BLaER1 treated with 17β-estradiol and CSF1 and Interleukin-3, amounts not matched to agents 10 nM and 100 nM (cell line): ENCODE measurements around the gene CUTA.
A peak's percentile ranks its signal among the peaks of the same experiment; 100 is the strongest.

Experiments
- H3K27ac ChIP-seq, 11 experiments: shearing (Covaris generic); formaldehyde crosslinking; 2 replicates each; pipeline ENCODE4 v1.8.1; 2022
- H3K27me3 ChIP-seq, 11 experiments: shearing (Covaris generic); formaldehyde crosslinking; 2 replicates each; pipeline ENCODE4 v1.8.1; 2022
- H3K36me3 ChIP-seq, 11 experiments: shearing (Covaris generic); formaldehyde crosslinking; 2 replicates each; pipeline ENCODE4 v1.8.1; 2022
- H3K4me1 ChIP-seq, 10 experiments: shearing (Covaris generic); formaldehyde crosslinking; 2 replicates each; pipeline ENCODE4 v1.8.1; 2022
- H3K4me2 ChIP-seq, 11 experiments: shearing (Covaris generic); formaldehyde crosslinking; 2 replicates each; pipeline ENCODE4 v1.8.1; 2022
- H3K4me3 ChIP-seq, 10 experiments: shearing (Covaris generic); formaldehyde crosslinking; 2 replicates each; pipeline ENCODE4 v1.8.1; 2022
- H3K9ac ChIP-seq, 11 experiments: shearing (Covaris generic); formaldehyde crosslinking; 2 replicates each; pipeline ENCODE4 v1.8.1; 2022
- H3K9me3 ChIP-seq, 11 experiments: shearing (Covaris generic); formaldehyde crosslinking; replicated peaks in 1 of 11; 2 replicates each; pipeline ENCODE4 v1.8.1; 2022
- H4K20me1 ChIP-seq, 11 experiments: shearing (Covaris generic); formaldehyde crosslinking; 2 replicates each; pipeline ENCODE4 v1.8.1; 2022
- Cebpa-rat ChIP-seq, 11 experiments: shearing (Covaris generic); IDR thresholded peaks; 2 replicates each; pipeline ENCODE4 v1.8.1; 2022

Gene CUTA, protein sequence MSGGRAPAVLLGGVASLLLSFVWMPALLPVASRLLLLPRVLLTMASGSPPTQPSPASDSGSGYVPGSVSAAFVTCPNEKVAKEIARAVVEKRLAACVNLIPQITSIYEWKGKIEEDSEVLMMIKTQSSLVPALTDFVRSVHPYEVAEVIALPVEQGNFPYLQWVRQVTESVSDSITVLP

DNA sequence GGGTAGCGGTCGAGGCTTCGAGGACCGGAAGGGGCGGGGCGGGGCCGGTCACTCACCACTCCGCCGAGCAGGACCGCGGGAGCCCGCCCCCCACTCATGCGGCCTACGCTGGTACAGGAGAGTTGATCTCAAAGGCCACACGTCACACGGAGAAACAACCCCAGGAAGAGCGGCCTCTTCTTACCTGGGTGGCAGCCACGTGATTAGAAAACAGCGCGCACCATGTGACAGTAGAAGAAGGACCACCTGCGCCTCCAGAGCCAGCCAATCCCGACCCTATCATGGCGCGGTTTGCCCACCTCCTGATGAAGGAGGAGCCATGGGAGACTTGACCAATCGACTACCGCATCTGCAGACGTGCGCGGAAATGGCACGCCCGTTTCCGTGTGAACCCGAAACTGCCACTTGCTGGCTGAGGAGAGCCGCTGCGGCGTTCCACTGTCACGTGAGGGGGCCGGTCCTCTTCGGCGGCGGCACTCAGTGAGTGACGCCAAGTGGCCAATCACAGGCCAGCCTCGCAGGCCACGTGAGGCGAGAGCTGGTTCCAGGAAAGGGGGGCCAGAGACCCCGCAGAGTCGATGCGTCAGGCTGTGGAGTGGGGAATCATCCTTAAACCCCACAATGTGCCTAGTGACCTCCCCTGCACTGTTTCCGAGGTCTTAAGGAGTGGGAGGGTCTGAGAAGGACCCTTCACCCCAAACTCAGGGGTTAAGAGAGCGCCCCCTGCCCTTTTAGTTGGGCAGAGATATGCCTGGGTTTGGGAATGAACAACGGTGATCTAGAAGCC, at the start of gene CUTA:
CUTA (minus strand) TSS at position 205 of the 787 bp plus-strand sequence; CDS start at position 98, 107 bp downstream.
- no peak for TF ChIP-seq Cebpa-rat (IDR thresholded peaks at IDR 0.05)

DNA sequence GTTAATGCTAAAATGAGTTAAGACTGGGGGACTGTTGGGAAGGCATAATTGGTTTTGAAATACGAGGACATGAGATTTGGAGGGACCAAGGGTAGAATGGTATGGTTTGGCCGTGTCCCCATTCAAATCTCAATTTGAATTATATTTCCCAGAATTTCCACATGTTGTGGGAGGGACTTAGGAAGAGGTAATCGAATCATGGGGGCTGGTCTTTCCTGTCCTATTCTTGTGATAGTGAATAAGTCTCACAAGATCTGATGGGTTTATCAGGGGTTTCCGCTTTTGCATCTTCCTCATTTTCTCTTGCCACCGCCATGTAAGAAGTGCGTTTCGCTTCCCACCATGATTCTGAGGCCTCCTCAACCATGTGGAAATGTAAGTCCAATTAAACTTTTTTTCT, 49.2 kb upstream of the CUTA start:
- TF ChIP-seq Cebpa-rat (IDR thresholded peaks at IDR 0.05) = no peak
- H3K9ac ChIP-seq = no peak overlapping the region
- H3K4me1 ChIP-seq = no peaks in the 10 kb centered on the region
- no peaks in the 10 kb centered on the region for H4K20me1 ChIP-seq
- peaks cover 9 to 22% (median 14%) of the 10 kb centered on the region in 11 experiments; a peak in 18 of 22 replicates for H3K9me3 ChIP-seq
- H3K4me2 ChIP-seq = no peak overlapping the region
- no peaks in the 10 kb centered on the region for H3K36me3 ChIP-seq
- H3K27me3 ChIP-seq = no peaks in the 10 kb centered on the region
- H3K4me3 ChIP-seq = no peak overlapping the region
- no peak overlapping the region for H3K27ac ChIP-seq

More for the DNA sequence above, at the start of gene CUTA:
- H3K4me3 ChIP-seq = peak within 1 kb of the TSS; percentile 72 to 91 (median 81)
- H3K27me3 ChIP-seq = peaks cover 0 to 15% (median 0%) of the 10 kb centered on the region in 11 experiments; a peak in 2 of 22 replicates
- peaks cover 6 to 42% (median 20%) of the 10 kb centered on the region in 11 experiments; a peak in 11 of 22 replicates for H4K20me1 ChIP-seq
- H3K36me3 ChIP-seq = peaks cover 32 to 39% (median 33%) of the 10 kb centered on the region in 11 experiments
- H3K4me1 ChIP-seq = peaks cover 56 to 66% (median 62%) of the 10 kb centered on the region in 10 experiments
- H3K9me3 ChIP-seq = no peaks in the 10 kb centered on the region
- H3K27ac ChIP-seq = peak within 1 kb of the TSS; percentile 78 to 89 (median 86)
- peak within 1 kb of the TSS; percentile 75 to 85 (median 80) for H3K9ac ChIP-seq
- peak within 1 kb of the TSS; percentile 91 to 100 (median 98) for H3K4me2 ChIP-seq

DNA sequence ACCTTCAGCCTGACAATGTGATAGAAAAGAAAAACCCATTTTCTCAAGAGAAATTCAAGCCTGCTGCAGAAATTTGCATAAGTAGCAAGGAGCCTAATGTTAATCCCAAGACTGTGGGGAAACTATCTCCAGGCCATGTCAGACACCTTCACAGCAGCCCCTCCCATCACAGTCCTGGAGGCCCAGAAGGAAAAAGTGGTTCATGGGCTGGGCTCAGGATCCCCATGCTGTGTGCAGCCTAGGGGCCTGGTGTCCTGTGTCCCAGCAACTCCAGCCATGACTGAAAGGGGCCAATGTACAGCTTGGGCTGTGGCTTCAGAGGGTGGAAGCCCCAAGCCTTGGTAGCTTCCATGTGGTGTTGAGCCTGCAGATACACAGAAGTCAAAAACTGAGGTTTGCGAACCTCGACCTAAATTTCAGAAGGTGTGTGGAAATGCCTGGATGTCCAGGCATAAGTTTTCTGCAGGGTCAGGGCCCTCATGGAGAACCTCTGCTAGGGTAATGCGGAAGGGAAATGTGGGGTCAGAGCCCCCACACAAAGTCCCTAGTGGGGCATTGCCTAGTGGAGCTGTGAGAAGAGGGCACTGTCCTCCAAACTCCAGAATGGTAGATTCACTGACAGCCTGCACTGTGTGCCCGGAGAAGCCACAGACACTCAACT, 48.3 kb upstream of the CUTA start:
- H3K9me3 ChIP-seq = peaks cover 9 to 22% (median 14%) of the 10 kb centered on the region in 11 experiments; a peak in 18 of 22 replicates
- H3K4me1 ChIP-seq = no peaks in the 10 kb centered on the region
- TF ChIP-seq Cebpa-rat (IDR thresholded peaks at IDR 0.05) = no peak
- no peaks in the 10 kb centered on the region for H4K20me1 ChIP-seq
- no peak overlapping the region for H3K4me3 ChIP-seq
- no peak overlapping the region for H3K4me2 ChIP-seq
- no peaks in the 10 kb centered on the region for H3K27me3 ChIP-seq
- H3K36me3 ChIP-seq = no peaks in the 10 kb centered on the region
- H3K27ac ChIP-seq = no peak overlapping the region
- H3K9ac ChIP-seq = no peak overlapping the region

DNA sequence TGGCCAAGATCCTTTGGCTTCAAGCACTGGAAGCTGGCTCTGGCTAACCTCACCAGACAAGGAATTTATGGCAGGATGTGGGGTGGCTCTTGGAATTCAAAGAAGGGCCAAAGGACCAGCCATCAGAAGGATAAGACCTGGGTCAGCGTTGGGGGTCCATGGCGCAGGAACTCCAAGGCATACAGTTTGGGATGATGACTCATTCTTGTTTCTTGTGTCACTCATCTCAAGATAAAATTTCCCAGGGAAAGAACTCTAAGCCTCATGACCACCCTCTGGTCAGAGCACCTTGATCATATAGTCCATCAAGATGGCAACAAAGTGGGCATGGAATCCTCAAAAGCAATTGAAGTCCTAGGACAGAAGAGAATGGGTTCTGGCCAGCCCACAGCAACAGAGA, 41.3 kb upstream of the CUTA start:
- no peak overlapping the region for H3K4me2 ChIP-seq
- peaks cover 0 to 18% (median 0%) of the 10 kb centered on the region in 11 experiments; a peak in 3 of 22 replicates for H4K20me1 ChIP-seq
- H3K9ac ChIP-seq = no peak overlapping the region
- H3K27ac ChIP-seq = no peak overlapping the region
- H3K4me1 ChIP-seq = peaks cover 8 to 17% (median 13%) of the 10 kb centered on the region in 10 experiments
- 0 out of 22 replicates have a peak, but pooled peaks cover 0 to 4% (median 0%) of the 10 kb centered on the region in 11 experiments for H3K9me3 ChIP-seq
- H3K27me3 ChIP-seq = no peaks in the 10 kb centered on the region
- no peak overlapping the region for H3K4me3 ChIP-seq
- peaks cover 10 to 29% (median 22%) of the 10 kb centered on the region in 11 experiments for H3K36me3 ChIP-seq
- TF ChIP-seq Cebpa-rat (IDR thresholded peaks at IDR 0.05) = no peak

DNA sequence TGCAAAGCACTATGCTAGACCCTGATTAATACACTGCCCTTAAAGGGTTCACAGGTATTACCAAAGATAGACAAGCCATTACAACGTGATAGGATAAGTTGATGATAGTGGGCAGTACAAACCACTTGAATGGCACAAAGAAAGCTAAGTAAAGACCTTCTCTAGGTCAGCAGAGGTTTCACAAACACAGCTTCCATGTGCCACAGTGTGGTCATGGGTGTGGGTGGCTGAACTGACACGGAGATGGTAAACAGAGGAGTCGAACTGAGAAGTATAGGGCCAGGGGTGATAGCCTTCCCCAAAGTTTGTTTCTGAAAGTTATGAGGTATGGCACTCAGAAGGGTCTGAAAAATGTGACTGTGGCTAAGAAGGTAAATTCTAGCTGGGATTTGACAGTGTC, 40.8 kb upstream of the CUTA start:
- Histone ChIP-seq H3K4me2 (no peak overlapping the region), H3K27me3 (no peaks in the 10 kb centered on the region), H3K4me3 (no peak overlapping the region), H3K36me3 (peaks cover 10 to 29% (median 22%) of the 10 kb centered on the region in 11 experiments), H3K9me3 (0 out of 22 replicates have a peak, but pooled peaks cover 0 to 4% (median 0%) of the 10 kb centered on the region in 11 experiments), H3K9ac (no peak overlapping the region), H3K27ac (no peak overlapping the region), H4K20me1 (peaks cover 0 to 18% (median 0%) of the 10 kb centered on the region in 11 experiments; a peak in 3 of 22 replicates), H3K4me1 (peaks cover 8 to 17% (median 13%) of the 10 kb centered on the region in 10 experiments)
- TF ChIP-seq Cebpa-rat (IDR thresholded peaks at IDR 0.05) = no peak

DNA sequence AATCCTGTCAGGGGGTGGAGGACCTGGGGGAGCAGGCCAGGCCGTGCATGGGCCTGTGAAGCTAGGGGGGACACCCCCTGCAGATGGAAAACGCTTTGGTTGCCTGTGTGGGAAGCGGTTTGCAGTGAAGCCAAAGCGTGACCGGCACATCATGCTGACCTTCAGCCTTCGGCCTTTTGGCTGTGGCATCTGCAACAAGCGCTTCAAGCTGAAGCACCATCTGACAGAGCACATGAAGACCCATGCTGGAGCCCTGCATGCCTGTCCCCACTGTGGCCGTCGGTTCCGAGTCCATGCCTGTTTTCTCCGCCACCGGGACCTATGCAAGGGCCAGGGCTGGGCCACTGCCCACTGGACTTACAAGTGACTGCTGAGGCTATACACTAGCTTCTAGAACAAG, 38.2 kb upstream of the CUTA start:
- no peak overlapping the region for H3K4me3 ChIP-seq
- 0 out of 22 replicates have a peak, but pooled peaks cover 0 to 4% (median 0%) of the 10 kb centered on the region in 11 experiments for H3K9me3 ChIP-seq
- H3K27ac ChIP-seq = no peak overlapping the region
- peaks cover 10 to 34% (median 24%) of the 10 kb centered on the region in 11 experiments for H3K36me3 ChIP-seq
- peaks cover 15 to 28% (median 24%) of the 10 kb centered on the region in 10 experiments for H3K4me1 ChIP-seq
- no peak for TF ChIP-seq Cebpa-rat (IDR thresholded peaks at IDR 0.05)
- H3K27me3 ChIP-seq = no peaks in the 10 kb centered on the region
- peaks cover 0 to 18% (median 0%) of the 10 kb centered on the region in 11 experiments; a peak in 3 of 22 replicates for H4K20me1 ChIP-seq
- peak overlapping the region in 2 of 11 experiments; percentile 92 to 96; a peak in 2 of 22 replicates for H3K4me2 ChIP-seq
- 0 out of 22 replicates have a peak overlapping the region, but pooled peaks of 1 of the 11 experiments have one; percentile 86 for H3K9ac ChIP-seq

DNA sequence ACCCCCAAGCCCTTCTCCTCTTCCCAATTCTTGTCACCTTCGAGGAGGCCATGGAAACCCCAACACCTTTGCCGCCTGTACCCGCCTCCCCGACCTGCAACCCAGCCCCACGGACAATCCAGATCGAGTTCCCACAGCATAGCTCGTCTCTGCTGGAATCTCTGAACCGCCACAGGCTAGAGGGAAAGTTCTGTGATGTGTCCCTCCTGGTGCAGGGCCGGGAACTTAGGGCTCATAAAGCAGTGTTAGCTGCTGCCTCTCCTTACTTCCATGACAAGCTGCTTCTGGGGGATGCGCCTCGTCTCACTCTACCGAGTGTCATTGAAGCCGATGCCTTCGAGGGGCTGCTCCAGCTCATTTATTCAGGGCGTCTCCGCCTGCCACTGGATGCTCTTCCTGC, 37.1 kb upstream of the CUTA start:
- TF ChIP-seq Cebpa-rat (IDR thresholded peaks at IDR 0.05) = no peak
- Histone ChIP-seq H3K27ac (peak overlapping the region in 10 of 11 experiments; percentile 69 to 79 (median 72); a peak in 19 of 22 replicates), H3K27me3 (no peaks in the 10 kb centered on the region), H4K20me1 (peaks cover 0 to 18% (median 0%) of the 10 kb centered on the region in 11 experiments; a peak in 3 of 22 replicates), H3K9ac (peak overlapping the region; percentile 78 to 87 (median 84)), H3K4me2 (peak overlapping the region; percentile 88 to 98 (median 96)), H3K4me3 (peak overlapping the region; percentile 73 to 89 (median 82)), H3K36me3 (peaks cover 10 to 34% (median 26%) of the 10 kb centered on the region in 11 experiments), H3K9me3 (0 out of 22 replicates have a peak, but pooled peaks cover 0 to 4% (median 0%) of the 10 kb centered on the region in 11 experiments), H3K4me1 (peaks cover 24 to 39% (median 29%) of the 10 kb centered on the region in 10 experiments)
